GM23338 (cell line): Measurements from ENCODE around the gene TSHZ3. TPM values are rescaled to one million over a fixed set of nuclear protein-coding genes. Genes with fewer than 3 reads are reported as not detected.
A peak's percentile ranks its signal among the peaks of the same experiment; 100 is the strongest.

ENCODE experiments used
- ATAC-seq: fragments of 200-7000 bp; cut with Tn5 transposase; 3 replicates; pipeline ENCODE4 v1.9.1; 2020
- DNase-seq: peaks from one replicate; pipeline ENCODE4 v3.0.0-alpha.2; 2015; ENCODE audit warnings: low spot score
- H2AFZ ChIP-seq: fragments of 200-600 bp; sonication (generic); 2 replicates; pipeline ENCODE4 v1.8.0; 2016; ENCODE audit warnings: antibody characterized with exemption, mild to moderate bottlenecking, moderate library complexity
- H3F3A ChIP-seq: fragments of 200-600 bp; sonication (generic); replicated peaks from 2 replicates; pipeline ENCODE4 v1.8.0; 2017; ENCODE audit warnings: antibody characterized with exemption, mixed run types, low read depth
- H3K27ac ChIP-seq: fragments of 200-600 bp; sonication (generic); 2 replicates; pipeline ENCODE4 v1.6.1; 2016; ENCODE audit warnings: low read depth
- H3K27me3 ChIP-seq: fragments of 200-600 bp; sonication (generic); 2 replicates; pipeline ENCODE4 v1.8.0; 2016; ENCODE audit warnings: mild to moderate bottlenecking, mixed run types, moderate library complexity; ENCODE audit not compliant: insufficient read depth
- H3K36me3 ChIP-seq: fragments of 200-600 bp; sonication (generic); 2 replicates; pipeline ENCODE4 v1.8.0; 2016; ENCODE audit warnings: mild to moderate bottlenecking; ENCODE audit not compliant: insufficient read depth
- H3K4me1 ChIP-seq: fragments of 200-600 bp; sonication (generic); 2 replicates; pipeline ENCODE4 v1.8.0; 2016; ENCODE audit warnings: mild to moderate bottlenecking, moderate library complexity; ENCODE audit not compliant: insufficient read depth
- H3K4me2 ChIP-seq: fragments of 200-600 bp; sonication (generic); 2 replicates; pipeline ENCODE4 v1.7.1; 2017; ENCODE audit warnings: mixed run types
- H3K4me3 ChIP-seq: fragments of 200-600 bp; sonication (generic); 2 replicates; pipeline ENCODE4 v1.6.1; 2016; ENCODE audit warnings: mixed run types
- H3K79me2 ChIP-seq: fragments of 200-600 bp; sonication (generic); replicated peaks from 2 replicates; pipeline ENCODE4 v1.8.0; 2017; ENCODE audit warnings: mild to moderate bottlenecking; ENCODE audit not compliant: insufficient read depth
- H3K9me2 ChIP-seq: fragments of 200-600 bp; sonication (generic); 2 replicates; pipeline ENCODE4 v1.8.0; 2017; ENCODE audit not compliant: insufficient read depth
- H4K20me1 ChIP-seq: fragments of 200-600 bp; sonication (generic); replicated peaks from 2 replicates; pipeline ENCODE4 v1.8.0; 2017; ENCODE audit warnings: mild to moderate bottlenecking; ENCODE audit not compliant: insufficient read depth
- H3K27ac Mint-ChIP-seq: 2 replicates; pipeline ENCODE4 v1.8.0; 2020; ENCODE audit warnings: inconsistent platforms, mild to moderate bottlenecking, moderate library complexity, mixed read lengths
- H3K27me3 Mint-ChIP-seq: 3 replicates; pipeline ENCODE4 v1.8.0; 2022; ENCODE audit warnings: low read depth, mild to moderate bottlenecking, moderate library complexity, mixed read lengths, inconsistent platforms; ENCODE audit not compliant: insufficient read depth, poor library complexity
- H3K36me3 Mint-ChIP-seq: 3 replicates; pipeline ENCODE4 v1.8.0; 2021; ENCODE audit warnings: low read depth, mild to moderate bottlenecking, inconsistent platforms, moderate library complexity, mixed read lengths
- H3K4me1 Mint-ChIP-seq: 3 replicates; pipeline ENCODE4 v1.8.0; 2020; ENCODE audit warnings: mild to moderate bottlenecking, inconsistent platforms, mixed read lengths
- H3K4me3 Mint-ChIP-seq: 3 replicates; pipeline ENCODE4 v1.8.0; 2021; ENCODE audit warnings: moderate library complexity, mild to moderate bottlenecking, inconsistent platforms, mixed read lengths
- H3K9me3 Mint-ChIP-seq: 3 replicates; pipeline ENCODE4 v1.8.0; 2020; ENCODE audit warnings: moderate library complexity, mild to moderate bottlenecking, inconsistent platforms, mixed read lengths
- EZH2phosphoT487 ChIP-seq: fragments of 200-600 bp; sonication (generic); IDR thresholded peaks from one replicate; pipeline ENCODE4 v1.8.1; 2018; ENCODE audit warnings: antibody characterized with exemption; ENCODE audit not compliant: unreplicated experiment
- NANOG ChIP-seq: IDR thresholded peaks from 2 replicates; pipeline ENCODE4 v1.6.1; 2016; ENCODE audit warnings: antibody characterized with exemption, borderline replicate concordance
- POLR2AphosphoS5 ChIP-seq: IDR thresholded peaks from 2 replicates; pipeline ENCODE4 v1.6.1; 2016; ENCODE audit warnings: antibody characterized with exemption, low read depth
- STAT1 ChIP-seq: IDR thresholded peaks from one replicate; pipeline ENCODE4 v1.6.1; 2016; ENCODE audit warnings: antibody characterized with exemption; ENCODE audit not compliant: unreplicated experiment
- ZNF114 ChIP-seq: fragments of 250-450 bp; sonication (Bioruptor Pico); IDR thresholded peaks from 2 replicates; pipeline ENCODE4 v1.5.0; 2020; ENCODE audit warnings: mild to moderate bottlenecking, moderate library complexity
- ZNF331 ChIP-seq: fragments of 250-450 bp; sonication (Bioruptor Pico); IDR thresholded peaks from 2 replicates; pipeline ENCODE4 v1.5.0; 2020; ENCODE audit warnings: low read depth, mild to moderate bottlenecking, moderate library complexity
- polyA plus RNA-seq: library from polyadenylated mRNA; unstranded; fragments of >200 nt; fragmentation: Nextera tagmentation; extraction: Ambion mirVana; gene quantifications from 2 replicates; pipeline ENCODE4 v1.2.1, GENCODE V29; 2016
- total RNA-seq: library from RNA; depleted of rRNA; stranded (reverse); fragments of >200 nt; shearing (Covaris generic); gene quantifications from 2 replicates; pipeline ENCODE4 v1.2.3, GENCODE V29; 2014
- TF ChIP-seq, protein P1 (sequence below): fragments of 250-450 bp; sonication (Bioruptor Pico); IDR thresholded peaks from 2 replicates; pipeline ENCODE4 v1.5.0; 2020; ENCODE audit warnings: mild to moderate bottlenecking, moderate library complexity
- TF ChIP-seq, protein P2 (sequence below): IDR thresholded peaks from one replicate; pipeline ENCODE4 v1.6.1; 2018; ENCODE audit warnings: antibody characterized with exemption; ENCODE audit not compliant: unreplicated experiment
- TF ChIP-seq, protein P3 (sequence below): IDR thresholded peaks from 2 replicates; pipeline ENCODE4 v1.6.1; 2016; ENCODE audit warnings: antibody characterized with exemption

TSHZ3 gene
- total and polyA plus RNA-seq, 2 experiments from 2014 or later = 3.8 to 8.9 TPM

DNA sequence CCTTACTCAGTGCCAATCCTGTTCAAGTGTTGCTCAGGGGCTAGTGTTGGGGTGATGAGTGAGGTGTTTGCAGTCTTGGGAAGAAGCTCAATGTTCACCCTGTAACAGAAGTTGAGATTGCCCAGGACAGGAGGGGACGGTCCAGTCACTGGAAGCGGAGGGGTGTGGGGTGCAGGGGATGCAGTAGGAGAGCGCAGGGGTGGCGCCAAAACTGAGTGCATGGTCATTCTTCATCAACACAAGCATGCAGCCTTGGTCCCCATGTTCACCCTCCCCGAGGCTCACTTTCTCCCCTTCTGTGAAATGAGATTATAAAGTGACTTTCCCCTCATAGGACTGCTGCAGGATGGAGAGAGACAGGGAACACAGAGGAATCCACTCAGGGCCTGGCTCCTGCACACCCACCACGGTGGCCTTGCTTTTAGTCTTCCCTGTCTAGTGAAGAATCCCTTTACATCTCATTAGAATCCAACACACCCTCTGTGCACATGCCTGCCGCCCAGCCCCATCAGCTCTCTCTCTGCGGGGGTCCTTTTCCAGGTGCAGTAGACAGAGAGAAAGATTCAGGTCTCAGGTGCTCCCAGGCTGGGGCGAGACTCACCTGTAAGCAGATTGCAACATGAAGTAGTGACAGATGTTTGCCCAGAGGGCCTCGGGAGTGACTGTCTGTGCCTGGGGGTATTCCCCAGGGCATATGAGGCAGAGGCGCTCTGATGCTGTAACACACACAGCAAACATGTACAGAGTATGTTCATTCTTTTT lies 93.2 kb downstream of the TSHZ3 start:
- H3K4me1 Mint-ChIP-seq = peaks cover 34% of the 10 kb centered on the region
- H3F3A ChIP-seq = no peaks in the 10 kb centered on the region
- peaks cover 6% of the 10 kb centered on the region for H3K4me1 ChIP-seq
- H3K4me3 ChIP-seq = no peak overlapping the region
- TF ChIP-seq EZH2phosphoT487 (no peak), NANOG (no peak), ZNF114 (no peak)
- H3K79me2 ChIP-seq = no peaks in the 10 kb centered on the region
- no peaks in the 10 kb centered on the region for H3K27me3 ChIP-seq
- DNase-seq (no peak), ATAC-seq (no peak)
- no peak overlapping the region for H3K4me3 Mint-ChIP-seq
- peaks cover 6% of the 10 kb centered on the region; the same call in 1 of the 2 replicates for H3K9me2 ChIP-seq
- H3K27me3 Mint-ChIP-seq = peaks cover 6% of the 10 kb centered on the region
- H3K27ac Mint-ChIP-seq = no peak overlapping the region
- H3K4me2 ChIP-seq = no peak overlapping the region
- H4K20me1 ChIP-seq = no peaks in the 10 kb centered on the region
- H3K9me3 Mint-ChIP-seq = no peaks in the 10 kb centered on the region
- H3K27ac ChIP-seq = no peak overlapping the region
- no peak overlapping the region for H2AFZ ChIP-seq
- no peaks in the 10 kb centered on the region for H3K36me3 ChIP-seq
- no peaks in the 10 kb centered on the region for H3K36me3 Mint-ChIP-seq

DNA sequence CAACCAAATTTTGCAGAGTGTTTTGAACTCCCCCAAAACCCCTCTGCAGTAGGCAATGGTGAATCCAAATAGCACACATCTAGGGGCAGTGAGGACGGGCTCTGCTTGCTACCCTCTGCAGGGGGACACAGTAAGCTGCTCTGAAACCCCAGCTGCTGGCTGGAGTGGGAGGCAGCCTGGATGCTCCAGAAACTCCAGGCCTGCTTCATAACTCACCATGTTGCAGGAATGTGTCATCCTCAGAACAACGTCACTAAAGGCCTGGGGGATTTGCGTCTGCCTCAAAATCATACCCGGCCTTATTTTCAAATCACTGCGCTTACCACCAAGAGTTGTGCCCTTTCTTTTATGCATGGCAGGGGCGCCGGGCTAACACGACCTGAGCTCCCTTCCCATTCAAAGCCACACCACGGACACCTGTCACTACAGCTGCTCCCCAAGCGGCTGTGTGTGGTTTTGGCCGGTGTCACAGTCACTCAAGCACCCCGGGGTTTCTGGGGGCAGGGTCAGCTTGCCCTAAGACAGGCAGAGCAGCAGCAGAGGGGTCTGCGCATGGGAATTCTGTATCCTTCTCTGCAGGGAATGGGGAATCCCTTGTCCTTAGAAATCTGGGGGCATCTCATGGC lies 93.9 kb downstream of the TSHZ3 start:
- Mint-ChIP-seq H3K36me3 (no peaks in the 10 kb centered on the region), H3K9me3 (no peaks in the 10 kb centered on the region), H3K27me3 (peaks cover 6% of the 10 kb centered on the region), H3K4me1 (peaks cover 34% of the 10 kb centered on the region), H3K27ac (peak overlapping the region; percentile 56), H3K4me3 (no peak overlapping the region)
- H3K27ac ChIP-seq = no peak overlapping the region
- H3K4me1 ChIP-seq = peaks cover 6% of the 10 kb centered on the region
- H3K36me3 ChIP-seq = no peaks in the 10 kb centered on the region
- H3K4me2 ChIP-seq = peak overlapping the region; percentile 51
- no peaks in the 10 kb centered on the region for H3K27me3 ChIP-seq
- peaks cover 6% of the 10 kb centered on the region; the same call in 1 of the 2 replicates for H3K9me2 ChIP-seq
- 0 out of 2 replicates have a peak overlapping the region, but pooled peaks have one; percentile 43 for H2AFZ ChIP-seq
- no peak overlapping the region for H3K4me3 ChIP-seq
- no peaks in the 10 kb centered on the region for H3K79me2 ChIP-seq
- H3F3A ChIP-seq = no peaks in the 10 kb centered on the region
- H4K20me1 ChIP-seq = no peaks in the 10 kb centered on the region
- no peak for ATAC-seq
- DNase-seq = no peak
- TF ChIP-seq NANOG (no peak), STAT1 (no peak), POLR2AphosphoS5 (no peak), ZNF114 (no peak), EZH2phosphoT487 (no peak), ZNF331 (no peak)
- TF ChIP-seq, protein P1, sequence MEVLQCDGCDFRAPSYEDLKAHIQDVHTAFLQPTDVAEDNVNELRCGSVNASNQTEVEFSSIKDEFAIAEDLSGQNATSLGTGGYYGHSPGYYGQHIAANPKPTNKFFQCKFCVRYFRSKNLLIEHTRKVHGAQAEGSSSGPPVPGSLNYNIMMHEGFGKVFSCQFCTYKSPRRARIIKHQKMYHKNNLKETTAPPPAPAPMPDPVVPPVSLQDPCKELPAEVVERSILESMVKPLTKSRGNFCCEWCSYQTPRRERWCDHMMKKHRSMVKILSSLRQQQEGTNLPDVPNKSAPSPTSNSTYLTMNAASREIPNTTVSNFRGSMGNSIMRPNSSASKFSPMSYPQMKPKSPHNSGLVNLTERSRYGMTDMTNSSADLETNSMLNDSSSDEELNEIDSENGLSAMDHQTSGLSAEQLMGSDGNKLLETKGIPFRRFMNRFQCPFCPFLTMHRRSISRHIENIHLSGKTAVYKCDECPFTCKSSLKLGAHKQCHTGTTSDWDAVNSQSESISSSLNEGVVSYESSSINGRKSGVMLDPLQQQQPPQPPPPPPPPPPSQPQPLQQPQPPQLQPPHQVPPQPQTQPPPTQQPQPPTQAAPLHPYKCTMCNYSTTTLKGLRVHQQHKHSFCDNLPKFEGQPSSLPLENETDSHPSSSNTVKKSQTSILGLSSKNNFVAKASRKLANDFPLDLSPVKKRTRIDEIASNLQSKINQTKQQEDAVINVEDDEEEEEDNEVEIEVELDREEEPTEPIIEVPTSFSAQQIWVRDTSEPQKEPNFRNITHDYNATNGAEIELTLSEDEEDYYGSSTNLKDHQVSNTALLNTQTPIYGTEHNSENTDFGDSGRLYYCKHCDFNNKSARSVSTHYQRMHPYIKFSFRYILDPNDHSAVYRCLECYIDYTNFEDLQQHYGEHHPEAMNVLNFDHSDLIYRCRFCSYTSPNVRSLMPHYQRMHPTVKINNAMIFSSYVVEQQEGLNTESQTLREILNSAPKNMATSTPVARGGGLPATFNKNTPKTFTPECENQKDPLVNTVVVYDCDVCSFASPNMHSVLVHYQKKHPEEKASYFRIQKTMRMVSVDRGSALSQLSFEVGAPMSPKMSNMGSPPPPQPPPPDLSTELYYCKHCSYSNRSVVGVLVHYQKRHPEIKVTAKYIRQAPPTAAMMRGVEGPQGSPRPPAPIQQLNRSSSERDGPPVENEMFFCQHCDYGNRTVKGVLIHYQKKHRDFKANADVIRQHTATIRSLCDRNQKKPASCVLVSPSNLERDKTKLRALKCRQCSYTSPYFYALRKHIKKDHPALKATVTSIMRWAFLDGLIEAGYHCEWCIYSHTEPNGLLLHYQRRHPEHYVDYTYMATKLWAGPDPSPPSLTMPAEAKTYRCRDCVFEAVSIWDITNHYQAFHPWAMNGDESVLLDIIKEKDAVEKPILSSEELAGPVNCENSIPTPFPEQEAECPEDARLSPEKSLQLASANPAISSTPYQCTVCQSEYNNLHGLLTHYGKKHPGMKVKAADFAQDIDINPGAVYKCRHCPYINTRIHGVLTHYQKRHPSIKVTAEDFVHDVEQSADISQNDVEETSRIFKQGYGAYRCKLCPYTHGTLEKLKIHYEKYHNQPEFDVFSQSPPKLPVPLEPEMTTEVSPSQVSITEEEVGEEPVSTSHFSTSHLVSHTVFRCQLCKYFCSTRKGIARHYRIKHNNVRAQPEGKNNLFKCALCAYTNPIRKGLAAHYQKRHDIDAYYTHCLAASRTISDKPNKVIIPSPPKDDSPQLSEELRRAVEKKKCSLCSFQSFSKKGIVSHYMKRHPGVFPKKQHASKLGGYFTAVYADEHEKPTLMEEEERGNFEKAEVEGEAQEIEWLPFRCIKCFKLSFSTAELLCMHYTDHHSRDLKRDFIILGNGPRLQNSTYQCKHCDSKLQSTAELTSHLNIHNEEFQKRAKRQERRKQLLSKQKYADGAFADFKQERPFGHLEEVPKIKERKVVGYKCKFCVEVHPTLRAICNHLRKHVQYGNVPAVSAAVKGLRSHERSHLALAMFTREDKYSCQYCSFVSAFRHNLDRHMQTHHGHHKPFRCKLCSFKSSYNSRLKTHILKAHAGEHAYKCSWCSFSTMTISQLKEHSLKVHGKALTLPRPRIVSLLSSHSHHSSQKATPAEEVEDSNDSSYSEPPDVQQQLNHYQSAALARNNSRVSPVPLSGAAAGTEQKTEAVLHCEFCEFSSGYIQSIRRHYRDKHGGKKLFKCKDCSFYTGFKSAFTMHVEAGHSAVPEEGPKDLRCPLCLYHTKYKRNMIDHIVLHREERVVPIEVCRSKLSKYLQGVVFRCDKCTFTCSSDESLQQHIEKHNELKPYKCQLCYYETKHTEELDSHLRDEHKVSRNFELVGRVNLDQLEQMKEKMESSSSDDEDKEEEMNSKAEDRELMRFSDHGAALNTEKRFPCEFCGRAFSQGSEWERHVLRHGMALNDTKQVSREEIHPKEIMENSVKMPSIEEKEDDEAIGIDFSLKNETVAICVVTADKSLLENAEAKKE (CRISPR knock-in tag) = no peak
- TF ChIP-seq, protein P2, sequence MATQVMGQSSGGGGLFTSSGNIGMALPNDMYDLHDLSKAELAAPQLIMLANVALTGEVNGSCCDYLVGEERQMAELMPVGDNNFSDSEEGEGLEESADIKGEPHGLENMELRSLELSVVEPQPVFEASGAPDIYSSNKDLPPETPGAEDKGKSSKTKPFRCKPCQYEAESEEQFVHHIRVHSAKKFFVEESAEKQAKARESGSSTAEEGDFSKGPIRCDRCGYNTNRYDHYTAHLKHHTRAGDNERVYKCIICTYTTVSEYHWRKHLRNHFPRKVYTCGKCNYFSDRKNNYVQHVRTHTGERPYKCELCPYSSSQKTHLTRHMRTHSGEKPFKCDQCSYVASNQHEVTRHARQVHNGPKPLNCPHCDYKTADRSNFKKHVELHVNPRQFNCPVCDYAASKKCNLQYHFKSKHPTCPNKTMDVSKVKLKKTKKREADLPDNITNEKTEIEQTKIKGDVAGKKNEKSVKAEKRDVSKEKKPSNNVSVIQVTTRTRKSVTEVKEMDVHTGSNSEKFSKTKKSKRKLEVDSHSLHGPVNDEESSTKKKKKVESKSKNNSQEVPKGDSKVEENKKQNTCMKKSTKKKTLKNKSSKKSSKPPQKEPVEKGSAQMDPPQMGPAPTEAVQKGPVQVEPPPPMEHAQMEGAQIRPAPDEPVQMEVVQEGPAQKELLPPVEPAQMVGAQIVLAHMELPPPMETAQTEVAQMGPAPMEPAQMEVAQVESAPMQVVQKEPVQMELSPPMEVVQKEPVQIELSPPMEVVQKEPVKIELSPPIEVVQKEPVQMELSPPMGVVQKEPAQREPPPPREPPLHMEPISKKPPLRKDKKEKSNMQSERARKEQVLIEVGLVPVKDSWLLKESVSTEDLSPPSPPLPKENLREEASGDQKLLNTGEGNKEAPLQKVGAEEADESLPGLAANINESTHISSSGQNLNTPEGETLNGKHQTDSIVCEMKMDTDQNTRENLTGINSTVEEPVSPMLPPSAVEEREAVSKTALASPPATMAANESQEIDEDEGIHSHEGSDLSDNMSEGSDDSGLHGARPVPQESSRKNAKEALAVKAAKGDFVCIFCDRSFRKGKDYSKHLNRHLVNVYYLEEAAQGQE = no peak
- TF ChIP-seq, protein P3, sequence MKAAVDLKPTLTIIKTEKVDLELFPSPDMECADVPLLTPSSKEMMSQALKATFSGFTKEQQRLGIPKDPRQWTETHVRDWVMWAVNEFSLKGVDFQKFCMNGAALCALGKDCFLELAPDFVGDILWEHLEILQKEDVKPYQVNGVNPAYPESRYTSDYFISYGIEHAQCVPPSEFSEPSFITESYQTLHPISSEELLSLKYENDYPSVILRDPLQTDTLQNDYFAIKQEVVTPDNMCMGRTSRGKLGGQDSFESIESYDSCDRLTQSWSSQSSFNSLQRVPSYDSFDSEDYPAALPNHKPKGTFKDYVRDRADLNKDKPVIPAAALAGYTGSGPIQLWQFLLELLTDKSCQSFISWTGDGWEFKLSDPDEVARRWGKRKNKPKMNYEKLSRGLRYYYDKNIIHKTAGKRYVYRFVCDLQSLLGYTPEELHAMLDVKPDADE = no peak
